ENCODE measurements around the gene HS3ST5. TPM values are rescaled to one million over a fixed set of nuclear protein-coding genes. Genes with fewer than 3 reads are reported as not detected.
"Not testable (repeated sequence)": the region's sequence is repeated elsewhere in the genome, so short reads cannot be mapped to it uniquely, and the experiment has no call there.

HS3ST5 gene
- total RNA-seq, 2 experiments from 2014 or later: not detected

DNA sequence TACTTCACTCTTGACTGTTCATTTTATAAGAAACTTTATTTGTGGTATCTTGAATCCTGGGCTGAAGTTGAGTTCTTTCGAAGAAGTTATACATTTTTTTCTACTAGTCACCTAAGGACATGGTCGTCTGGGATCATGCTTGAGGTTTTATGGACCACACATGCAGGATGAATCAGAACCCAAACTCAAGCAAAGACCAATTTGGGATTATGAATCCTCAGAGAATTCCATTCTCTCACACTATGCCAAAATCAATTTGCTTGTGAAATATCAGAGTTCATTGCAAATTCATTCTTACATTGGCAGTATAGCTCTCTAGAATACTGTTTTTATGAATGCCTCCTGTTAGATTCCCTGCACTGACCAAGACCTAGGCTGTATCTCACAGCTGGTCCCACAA lies 257.6 kb downstream of the HS3ST5 start:
- no peaks in the 10 kb centered on the region for H3K9me3 Mint-ChIP-seq
- H3K4me3 Mint-ChIP-seq: no peak overlapping the region

GRCh38 chr6:114084327-114084890 lies 258.4 kb downstream of the HS3ST5 start:
- no peak overlapping the region for H3K4me3 Mint-ChIP-seq
- CTCF ChIA-PET: no interaction called here
- peaks cover 13% of the 10 kb centered on the region for H3K27me3 Mint-ChIP-seq
- DNase-seq (no peak), ATAC-seq (no peak)
- intact Hi-C loops (cut with micrococcal nuclease): no loop called here
- no peaks in the 10 kb centered on the region for H3K9me3 Mint-ChIP-seq
- H3K4me1 Mint-ChIP-seq (ENCODE audit: low read depth): no peaks in the 10 kb centered on the region
- TF ChIP-seq CTCF (IDR thresholded peaks at IDR 0.05): no peak
- POLR2A ChIA-PET: no interaction called here
- H3K27ac Mint-ChIP-seq: no peak overlapping the region
- H3K36me3 Mint-ChIP-seq (ENCODE audit: low read depth): no peaks in the 10 kb centered on the region

More for the DNA sequence above, 257.6 kb downstream of the HS3ST5 start:
- ChIA-PET POLR2A (no interaction called here), CTCF (no interaction called here)
- Mint-ChIP-seq H3K27ac (no peak overlapping the region), H3K4me1 (ENCODE audit: low read depth) (no peaks in the 10 kb centered on the region), H3K36me3 (ENCODE audit: low read depth) (no peaks in the 10 kb centered on the region), H3K27me3 (peaks cover 13% of the 10 kb centered on the region)
- intact Hi-C loops (cut with micrococcal nuclease): no loop called here
- DNase-seq (no peak), ATAC-seq (no peak)
- no peak for TF ChIP-seq CTCF (IDR thresholded peaks at IDR 0.05)

- CTCF ChIA-PET: no interaction called here
- Mint-ChIP-seq H3K36me3 (ENCODE audit: low read depth) (no peaks in the 10 kb centered on the region), H3K4me1 (ENCODE audit: low read depth) (no peaks in the 10 kb centered on the region), H3K9me3 (no peaks in the 10 kb centered on the region), H3K4me3 (no peak overlapping the region), H3K27ac (no peak overlapping the region), H3K27me3 (peaks cover 10% of the 10 kb centered on the region)
- intact Hi-C loops (cut with micrococcal nuclease): no loop called here
- ATAC-seq: no peak
- no peak for TF ChIP-seq CTCF (IDR thresholded peaks at IDR 0.05)
- no peak for DNase-seq
- POLR2A ChIA-PET: no interaction called here
Measured at GRCh38 chr6:114083251-114083650, 259.6 kb downstream of the HS3ST5 start.

- Mint-ChIP-seq H3K27ac (no peak overlapping the region), H3K27me3 (peaks cover 4% of the 10 kb centered on the region), H3K4me3 (no peak overlapping the region), H3K36me3 (ENCODE audit: low read depth) (no peaks in the 10 kb centered on the region), H3K4me1 (ENCODE audit: low read depth) (no peaks in the 10 kb centered on the region), H3K9me3 (no peaks in the 10 kb centered on the region)
- DNase-seq (no peak), ATAC-seq (no peak)
- POLR2A ChIA-PET: interaction anchor here (0.6 kb wide), 1 partner anchor 119 kb away, joined by 3 read pairs; no protein-coding TSS in a partner anchor
- CTCF ChIA-PET: no interaction called here
- intact Hi-C loops (cut with micrococcal nuclease): no loop called here
- no peak for TF ChIP-seq CTCF (IDR thresholded peaks at IDR 0.05)
Measured at GRCh38 chr6:114081730-114082129, 261.1 kb downstream of the HS3ST5 start.

DNA sequence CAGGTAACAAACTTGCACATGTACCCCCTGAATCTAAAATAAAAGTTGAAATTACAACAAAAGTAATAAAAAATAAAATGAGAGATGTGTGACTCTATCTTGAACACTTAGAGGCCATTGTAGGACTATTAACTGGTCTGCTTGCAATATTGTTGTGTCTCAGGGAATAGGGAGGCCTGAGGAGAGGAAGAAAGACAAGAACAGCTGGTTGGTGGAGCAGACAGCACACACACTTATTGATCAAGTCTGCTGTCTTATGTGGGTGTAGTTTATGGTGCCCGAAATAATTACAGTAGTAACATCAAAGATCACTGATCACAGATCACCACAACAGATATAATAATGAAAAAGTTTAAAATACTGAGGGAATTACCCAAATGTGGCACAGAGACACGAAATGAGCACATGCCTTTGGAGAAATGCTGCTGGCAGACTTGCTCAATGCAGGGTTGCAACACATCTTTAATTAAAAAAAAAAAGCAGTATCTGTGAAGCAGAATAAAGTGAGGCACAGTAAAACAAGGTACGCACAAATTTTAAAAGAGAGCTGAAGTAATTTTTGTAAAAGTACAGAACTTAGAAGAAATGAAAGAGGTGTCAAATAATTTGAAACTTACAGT lies 261.8 kb downstream of the HS3ST5 start:
- Mint-ChIP-seq H3K27me3 (peaks cover 4% of the 10 kb centered on the region), H3K9me3 (no peaks in the 10 kb centered on the region), H3K4me3 (no peak overlapping the region), H3K27ac (no peak overlapping the region), H3K4me1 (ENCODE audit: low read depth) (no peaks in the 10 kb centered on the region), H3K36me3 (ENCODE audit: low read depth) (no peaks in the 10 kb centered on the region)
- POLR2A ChIA-PET: interaction anchor here (0.6 kb wide), 1 partner anchor 120 kb away, joined by 3 read pairs; no protein-coding TSS in a partner anchor
- no peak for DNase-seq
- CTCF ChIA-PET: no interaction called here
- TF ChIP-seq CTCF (IDR thresholded peaks at IDR 0.05): no peak
- intact Hi-C loops (cut with micrococcal nuclease): no loop called here
- ATAC-seq: no peak

GRCh38 chr6:114080410-114080809 lies 262.4 kb downstream of the HS3ST5 start:
- H3K27ac Mint-ChIP-seq; DNase-seq; CTCF ChIA-PET; ATAC-seq; H3K27me3 Mint-ChIP-seq; H3K4me1 Mint-ChIP-seq (ENCODE audit: low read depth); H3K9me3 Mint-ChIP-seq; H3K36me3 Mint-ChIP-seq (ENCODE audit: low read depth); POLR2A ChIA-PET; intact Hi-C loops (cut with micrococcal nuclease); H3K4me3 Mint-ChIP-seq: not testable (repeated sequence)

Measured in activated CD8-positive, alpha-beta T cell treated with anti-CD3 and anti-CD28 coated beads for 36 hours (primary cell).